CD4-positive, alpha-beta T cell treated with Interleukin-17A for 1 hour (primary cell): ENCODE data around the gene SHC4.
A peak's percentile ranks its signal among the peaks of the same experiment; 100 is the strongest.

ENCODE experiments used
- DNase-seq: peaks from one replicate; pipeline ENCODE4 v3.0.0-alpha.2; 2020

Gene SHC4

GRCh38 chr15:48966595-48967301, 3.0 kb upstream of the SHC4 start:
- peak; percentile 38 for DNase-seq

- DNase-seq: no peak
These were observed 2.3 kb upstream of the SHC4 start for GRCh38 chr15:48965972-48966371.

- DNase-seq: no peak
These were observed 1.2 kb upstream of the SHC4 start for GRCh38 chr15:48964898-48965297.

GRCh38 chr15:48962662-48963523, 826 bp downstream of the SHC4 start:
- DNase-seq: no peak

- no peak for DNase-seq
These were observed 7.8 kb downstream of the SHC4 start for GRCh38 chr15:48955967-48956366.

GRCh38 chr15:48955370-48955769, 8.3 kb downstream of the SHC4 start:
- DNase-seq: no peak

- no peak for DNase-seq
These were observed 9.2 kb downstream of the SHC4 start for GRCh38 chr15:48954538-48954937.

GRCh38 chr15:48946840-48947187, 16.9 kb downstream of the SHC4 start:
- no peak for DNase-seq

GRCh38 chr15:48946074-48946839, 17.5 kb downstream of the SHC4 start:
- DNase-seq: no peak

- no peak for DNase-seq
These were observed 18.3 kb downstream of the SHC4 start for GRCh38 chr15:48945386-48945785.

- DNase-seq: no peak
These were observed 21.8 kb downstream of the SHC4 start for GRCh38 chr15:48941904-48942303.

GRCh38 chr15:48940508-48940907, 23.2 kb downstream of the SHC4 start:
- DNase-seq: no peak

GRCh38 chr15:48939648-48940047, 24.1 kb downstream of the SHC4 start:
- DNase-seq: no peak

- DNase-seq: no peak
These were observed 25.8 kb downstream of the SHC4 start for GRCh38 chr15:48937886-48938285.

- DNase-seq: no peak
These were observed 27.1 kb downstream of the SHC4 start for GRCh38 chr15:48936666-48937065.

- DNase-seq: no peak
These were observed 28.5 kb downstream of the SHC4 start for GRCh38 chr15:48935236-48935635.

GRCh38 chr15:48930735-48931134, 33.0 kb downstream of the SHC4 start:
- DNase-seq: no peak

GRCh38 chr15:48929661-48930060, 34.1 kb downstream of the SHC4 start:
- DNase-seq: no peak

GRCh38 chr15:48928877-48929538, 34.7 kb downstream of the SHC4 start:
- no peak for DNase-seq

GRCh38 chr15:48925714-48926223, 38.0 kb downstream of the SHC4 start:
- no peak for DNase-seq

- no peak for DNase-seq
These were observed 39.0 kb downstream of the SHC4 start for GRCh38 chr15:48924528-48925393.

GRCh38 chr15:48922046-48922445, 41.7 kb downstream of the SHC4 start:
- no peak for DNase-seq
